AG09309 (cell line): ENCODE measurements around the gene TFDP1.

Experiments
- DNase-seq: peaks from one replicate; pipeline ENCODE4 v3.0.0-alpha.2; 2010; ENCODE audit warnings: low read depth
- H3K4me3 ChIP-seq: 2 replicates; pipeline ENCODE4 v1.5.1; 2011; ENCODE audit warnings: mild to moderate bottlenecking, low read depth, low read length, moderate library complexity; ENCODE audit not compliant: control insufficient read depth
- TF ChIP-seq, protein P1 (sequence below): IDR thresholded peaks from 2 replicates; pipeline ENCODE4 v1.5.1; 2011; ENCODE audit warnings: mild to moderate bottlenecking, low read depth, low read length, inconsistent platforms; ENCODE audit not compliant: insufficient read depth, control insufficient read depth; ENCODE audit errors: missing control alignments

Gene TFDP1

DNA sequence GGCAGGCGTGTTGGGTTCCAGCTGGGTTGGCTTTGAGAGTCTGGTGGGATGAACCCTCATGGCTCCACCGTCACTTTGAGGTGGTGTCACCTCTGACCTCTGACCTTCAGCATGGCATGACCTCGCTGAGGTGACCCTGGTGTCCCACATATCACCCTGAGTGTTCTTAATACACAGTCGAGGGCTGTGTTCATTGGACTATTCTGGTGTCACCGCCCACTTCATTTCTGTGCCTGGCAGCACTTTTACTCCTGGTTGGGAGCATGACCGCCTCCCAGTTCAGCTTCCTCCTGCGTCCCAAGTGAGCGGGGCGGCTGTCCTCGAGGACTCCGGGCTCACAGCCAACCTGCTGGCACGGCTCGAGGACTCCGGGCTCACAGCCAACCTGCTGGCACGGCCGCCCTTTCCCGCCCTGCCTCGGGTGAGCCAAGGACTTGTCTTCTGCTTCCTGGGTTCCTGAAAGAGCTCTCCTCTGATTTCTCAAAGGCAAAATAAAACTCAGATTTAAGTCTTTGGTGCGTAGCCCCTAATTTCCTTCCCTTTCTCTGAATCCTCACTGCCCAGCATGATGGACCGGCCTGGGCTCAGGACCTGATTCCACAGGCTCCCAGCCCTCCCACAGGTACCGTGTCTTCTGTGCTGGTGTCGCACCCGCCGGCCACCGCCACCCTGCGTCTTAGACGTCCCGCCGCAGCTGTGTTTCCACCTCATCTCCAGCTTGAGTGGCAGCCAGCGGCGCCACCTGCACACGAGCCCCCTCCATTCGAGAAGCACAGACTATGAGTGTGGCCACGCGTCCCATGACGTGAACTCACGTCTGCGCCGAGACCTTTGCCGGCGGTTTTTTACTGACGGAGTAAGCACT, 63.0 kb downstream of the TFDP1 start:
- TF ChIP-seq, protein P1, sequence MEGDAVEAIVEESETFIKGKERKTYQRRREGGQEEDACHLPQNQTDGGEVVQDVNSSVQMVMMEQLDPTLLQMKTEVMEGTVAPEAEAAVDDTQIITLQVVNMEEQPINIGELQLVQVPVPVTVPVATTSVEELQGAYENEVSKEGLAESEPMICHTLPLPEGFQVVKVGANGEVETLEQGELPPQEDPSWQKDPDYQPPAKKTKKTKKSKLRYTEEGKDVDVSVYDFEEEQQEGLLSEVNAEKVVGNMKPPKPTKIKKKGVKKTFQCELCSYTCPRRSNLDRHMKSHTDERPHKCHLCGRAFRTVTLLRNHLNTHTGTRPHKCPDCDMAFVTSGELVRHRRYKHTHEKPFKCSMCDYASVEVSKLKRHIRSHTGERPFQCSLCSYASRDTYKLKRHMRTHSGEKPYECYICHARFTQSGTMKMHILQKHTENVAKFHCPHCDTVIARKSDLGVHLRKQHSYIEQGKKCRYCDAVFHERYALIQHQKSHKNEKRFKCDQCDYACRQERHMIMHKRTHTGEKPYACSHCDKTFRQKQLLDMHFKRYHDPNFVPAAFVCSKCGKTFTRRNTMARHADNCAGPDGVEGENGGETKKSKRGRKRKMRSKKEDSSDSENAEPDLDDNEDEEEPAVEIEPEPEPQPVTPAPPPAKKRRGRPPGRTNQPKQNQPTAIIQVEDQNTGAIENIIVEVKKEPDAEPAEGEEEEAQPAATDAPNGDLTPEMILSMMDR = no peak
- H3K4me3 ChIP-seq = no peak overlapping the region
- DNase-seq = no peak

GRCh38 chr13:113648216-113648610, 63.7 kb downstream of the TFDP1 start:
- TF ChIP-seq, protein P1 = no peak
- no peak for DNase-seq
- H3K4me3 ChIP-seq = no peak overlapping the region

GRCh38 chr13:113649212-113649611, 64.7 kb downstream of the TFDP1 start:
- no peak for DNase-seq
- TF ChIP-seq, protein P1 = no peak
- no peak overlapping the region for H3K4me3 ChIP-seq

- TF ChIP-seq, protein P1 = no peak
- DNase-seq = no peak
- no peak overlapping the region for H3K4me3 ChIP-seq
Observed at GRCh38 chr13:113650275-113650674, 65.7 kb downstream of the TFDP1 start.

GRCh38 chr13:113650731-113651148, 66.2 kb downstream of the TFDP1 start:
- DNase-seq = no peak
- TF ChIP-seq, protein P1 = no peak
- H3K4me3 ChIP-seq = no peak overlapping the region

DNA sequence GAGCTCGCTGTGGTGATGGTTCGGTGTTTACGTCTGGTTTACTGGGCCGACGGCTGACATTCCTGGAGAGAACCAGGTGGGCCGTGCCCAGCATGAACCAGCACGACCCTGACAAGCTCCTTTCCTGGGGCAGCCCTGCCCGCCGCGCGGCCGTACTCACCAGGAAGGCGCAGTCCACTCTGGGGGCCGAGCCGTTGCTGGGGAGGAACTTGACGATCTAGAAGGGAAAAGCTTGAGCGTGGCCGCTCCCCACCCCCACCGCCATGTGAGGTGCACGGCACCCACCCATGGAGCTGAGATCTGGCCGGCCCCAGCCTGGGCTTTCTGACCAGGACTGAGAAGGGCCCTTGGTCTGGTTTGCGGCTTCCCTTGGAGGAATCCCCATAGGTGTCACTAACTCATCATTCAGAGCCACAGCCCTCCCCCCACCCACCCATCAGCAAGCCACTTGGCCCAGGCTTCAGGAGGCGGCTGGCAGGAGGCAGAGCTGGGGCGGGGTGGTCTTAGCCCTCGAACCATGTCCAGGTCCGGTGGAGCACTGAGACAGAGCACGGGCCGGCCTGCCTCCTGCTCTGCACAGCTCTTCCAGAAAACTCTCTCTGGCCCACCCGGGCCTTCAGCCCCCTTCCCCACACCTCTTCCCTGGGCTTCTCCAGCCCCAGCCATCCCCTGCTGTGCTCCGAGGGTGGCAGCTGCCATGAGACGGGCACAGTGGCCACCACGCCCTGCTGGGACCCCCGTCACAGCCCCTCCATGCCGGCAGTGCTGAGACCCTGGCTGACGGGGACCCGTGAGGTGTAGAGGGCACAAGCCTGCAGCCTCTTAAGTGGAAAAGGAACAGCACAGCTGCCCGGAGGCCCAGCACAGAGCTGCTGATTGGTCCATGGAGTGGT, 67.2 kb downstream of the TFDP1 start:
- TF ChIP-seq, protein P1 = no peak
- no peak for DNase-seq
- no peak overlapping the region for H3K4me3 ChIP-seq
